G401.6 (cell line): Measurements from ENCODE around the gene HHIPL1.

Experiments
- FAIRE-seq: peaks from 2 replicates; lab custom pipeline; 2012; peaks lifted over from hg19 to GRCh38; lab: Jason Lieb, UNC

Gene HHIPL1

DNA sequence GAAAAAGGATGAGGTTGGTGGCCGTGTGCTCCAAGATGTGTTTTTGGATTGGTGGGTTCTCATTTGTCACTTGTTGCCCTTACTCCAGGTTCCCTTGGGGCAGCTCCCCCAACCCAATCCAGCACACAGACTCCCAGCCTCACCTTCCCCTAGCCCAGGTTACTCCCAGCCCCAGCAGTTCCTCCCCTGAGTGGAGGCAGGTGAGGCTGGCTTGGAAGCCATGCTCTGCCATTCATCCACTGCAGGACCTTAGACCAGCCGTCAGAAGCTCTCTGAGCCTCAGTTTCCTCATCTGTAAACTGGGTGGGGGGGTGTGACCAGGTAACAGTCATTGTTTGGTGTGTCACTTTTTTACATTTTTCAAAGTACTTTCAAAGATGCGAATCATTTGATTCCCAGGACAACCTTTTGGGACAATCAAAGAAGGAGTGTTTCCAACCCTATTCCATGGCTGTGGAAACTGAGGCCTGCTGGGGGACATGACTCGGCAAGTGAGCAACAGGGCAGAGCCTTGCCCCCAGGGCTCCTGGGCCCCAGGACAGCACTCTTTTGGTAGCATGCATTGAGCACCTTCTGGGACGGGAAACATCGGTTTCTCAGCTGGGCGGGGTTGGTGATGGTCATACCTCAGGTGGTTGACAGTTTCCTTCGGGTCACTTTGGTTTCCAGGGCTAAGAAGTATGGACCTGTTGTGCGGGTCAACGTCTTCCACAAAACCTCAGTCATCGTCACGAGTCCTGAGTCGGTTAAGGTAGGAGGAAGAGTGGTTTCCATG lies 46.4 kb downstream of the HHIPL1 start:
- no peak for FAIRE-seq

DNA sequence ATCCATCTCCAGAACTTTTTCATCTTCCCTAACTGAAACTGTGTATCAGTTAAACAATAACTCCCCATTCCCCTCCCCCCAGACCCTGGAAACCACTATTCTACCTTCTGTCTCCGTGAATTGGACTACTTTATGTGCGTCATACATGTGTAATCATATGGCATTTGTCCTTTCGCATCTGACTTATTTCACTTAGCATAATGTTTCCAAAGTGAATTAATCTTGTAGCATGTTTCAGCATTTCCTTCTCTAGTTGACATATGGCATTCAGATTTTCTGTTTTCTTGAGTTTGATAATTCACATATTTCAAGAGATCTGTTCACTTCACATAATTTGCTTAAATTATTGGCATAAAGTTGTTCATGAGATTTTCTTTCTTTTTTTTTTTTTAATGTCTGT lies 49.0 kb downstream of the HHIPL1 start:
- no peak for FAIRE-seq

DNA sequence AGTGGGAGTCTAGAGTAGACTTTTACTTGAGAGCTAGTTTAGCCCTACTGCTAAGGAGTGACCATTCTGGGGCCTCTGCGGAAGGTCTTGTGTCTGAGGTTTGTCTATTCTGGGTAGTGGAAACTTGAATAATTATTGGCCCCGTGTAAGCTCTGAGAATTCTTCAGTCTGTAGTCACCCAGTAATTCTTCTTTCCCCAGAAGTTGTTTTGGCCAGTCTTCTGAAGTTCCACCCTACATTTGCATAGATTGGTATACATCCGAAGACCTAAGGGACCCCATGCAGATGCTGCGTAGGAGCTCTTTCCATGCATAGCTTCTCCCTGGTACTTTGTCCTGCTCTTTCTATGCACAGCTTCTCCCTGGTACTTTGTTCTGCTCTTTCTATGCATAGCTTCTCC lies 52.0 kb downstream of the HHIPL1 start:
- FAIRE-seq = no peak

DNA sequence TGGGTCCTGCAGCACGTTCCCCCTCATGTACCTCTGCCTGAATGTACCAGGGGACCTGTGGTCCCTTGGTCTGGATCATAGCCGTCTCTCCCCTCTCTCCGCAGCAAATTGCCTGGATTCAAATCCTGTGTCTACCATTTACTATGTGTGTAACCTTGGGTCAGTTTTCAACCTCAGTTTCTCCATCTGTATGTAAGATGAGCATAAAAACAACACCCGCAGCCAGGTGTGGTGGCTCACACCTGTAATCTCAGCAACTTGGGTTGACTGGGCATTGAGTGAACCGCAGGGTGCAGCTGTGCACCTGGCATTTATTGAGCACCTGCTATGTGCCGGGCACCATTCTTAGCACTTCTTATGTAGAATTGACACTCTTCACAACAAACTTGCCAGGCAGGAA lies 53.3 kb downstream of the HHIPL1 start:
- FAIRE-seq = no peak

DNA sequence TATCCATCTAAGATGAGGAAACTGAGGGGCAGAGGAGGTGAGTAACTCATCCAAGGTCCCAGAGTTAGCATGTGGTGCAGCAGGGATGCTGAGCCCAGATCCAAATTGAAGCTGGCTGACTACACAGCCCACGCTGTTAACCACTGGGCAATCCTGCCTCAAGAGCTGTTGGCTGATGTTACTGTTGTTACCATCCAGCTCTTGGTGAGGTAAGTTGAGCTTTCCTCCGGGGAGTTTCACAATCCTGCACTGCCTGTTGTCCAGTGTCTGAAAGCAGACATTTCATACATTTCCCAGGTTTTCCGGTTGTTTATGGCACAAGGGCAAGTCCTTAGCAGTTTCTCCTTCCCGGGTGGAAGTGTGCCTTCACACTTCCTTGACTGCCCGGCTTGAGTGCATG lies 53.7 kb downstream of the HHIPL1 start:
- no peak for FAIRE-seq

DNA sequence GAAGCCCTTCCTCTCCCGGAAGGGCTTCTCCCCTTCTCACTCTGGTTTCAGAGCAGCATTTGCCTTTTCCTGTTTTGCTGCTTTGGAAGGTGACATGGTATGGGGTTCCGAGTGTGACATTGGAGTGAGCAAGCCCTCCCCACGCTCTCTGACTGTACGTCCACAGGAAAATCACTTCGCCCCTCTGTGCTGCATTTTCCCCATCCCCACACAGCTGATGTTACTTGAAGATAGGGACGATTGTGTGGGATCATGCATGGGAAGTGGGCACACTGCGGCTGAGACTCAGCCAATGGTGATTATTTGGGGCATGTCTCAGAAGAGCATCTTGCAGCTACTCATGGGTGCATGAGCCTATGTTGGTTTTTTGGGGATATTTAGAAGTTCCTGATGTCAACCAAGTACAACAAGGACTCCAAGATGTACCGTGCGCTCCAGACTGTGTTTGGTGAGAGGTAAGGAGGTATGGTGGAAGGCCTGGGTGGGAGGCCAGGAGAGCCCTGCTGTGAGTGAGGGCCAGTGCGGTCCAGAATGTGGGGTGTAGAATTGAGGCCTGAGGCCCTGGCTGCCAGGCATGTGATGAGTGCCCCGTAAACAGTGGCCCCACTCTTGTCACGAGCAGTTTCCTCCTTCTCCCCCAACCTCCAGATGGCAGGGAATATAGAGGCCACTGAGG lies 54.3 kb downstream of the HHIPL1 start:
- FAIRE-seq = no peak

DNA sequence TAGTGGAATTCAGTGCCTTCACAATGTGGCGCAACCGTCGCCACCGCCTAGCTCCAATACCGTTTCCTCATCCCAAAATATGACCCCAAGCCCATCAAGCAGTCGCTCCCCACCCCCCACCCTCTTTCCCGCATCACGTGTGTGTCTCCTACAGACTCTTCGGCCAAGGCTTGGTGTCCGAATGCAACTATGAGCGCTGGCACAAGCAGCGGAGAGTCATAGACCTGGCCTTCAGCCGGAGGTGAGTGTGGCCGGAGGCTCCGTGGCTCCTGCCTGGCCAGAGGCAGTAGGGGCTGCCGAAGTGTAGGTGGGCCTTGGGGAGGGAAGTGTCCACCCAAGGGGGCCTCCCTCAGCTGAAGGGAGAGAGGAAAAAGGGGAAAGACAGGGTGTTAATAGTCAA lies 54.9 kb downstream of the HHIPL1 start:
- no peak for FAIRE-seq

DNA sequence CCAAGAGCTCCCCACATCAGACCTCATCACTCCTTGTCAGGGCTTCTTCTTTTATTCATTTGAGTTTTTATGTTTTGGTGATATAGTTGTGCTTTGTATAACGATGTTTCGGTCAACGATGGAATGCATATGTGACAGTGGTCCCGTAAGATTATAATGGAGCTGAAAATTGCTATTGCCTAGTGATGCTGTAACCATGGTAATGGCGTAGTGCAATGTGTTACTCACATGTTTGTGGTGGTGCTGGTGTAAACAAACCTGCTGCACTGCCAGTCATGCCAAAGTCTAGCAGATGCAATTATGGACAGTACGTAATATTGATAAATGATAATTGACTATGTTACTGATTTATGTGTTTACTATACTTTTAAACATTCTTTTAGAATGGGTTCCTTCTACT lies 55.5 kb downstream of the HHIPL1 start:
- FAIRE-seq = no peak

DNA sequence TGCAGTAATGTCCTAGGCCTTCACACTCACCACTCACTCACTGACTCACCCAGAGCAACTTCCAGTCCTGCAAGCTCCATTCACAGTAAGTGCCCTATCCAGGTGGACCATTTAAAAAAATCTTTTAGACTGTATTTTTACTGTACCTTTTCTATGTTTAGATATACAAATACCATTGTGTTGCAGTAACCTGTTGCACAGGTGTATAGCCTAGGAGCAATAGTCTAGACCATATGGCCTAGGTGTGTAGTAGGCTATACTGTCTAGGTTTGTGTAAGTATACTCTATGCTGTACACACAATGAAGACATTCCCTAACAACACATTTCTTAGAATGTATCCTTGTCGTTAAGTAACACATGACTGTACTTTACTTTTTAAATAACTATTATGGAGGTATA lies 56.3 kb downstream of the HHIPL1 start:
- FAIRE-seq = no peak

DNA sequence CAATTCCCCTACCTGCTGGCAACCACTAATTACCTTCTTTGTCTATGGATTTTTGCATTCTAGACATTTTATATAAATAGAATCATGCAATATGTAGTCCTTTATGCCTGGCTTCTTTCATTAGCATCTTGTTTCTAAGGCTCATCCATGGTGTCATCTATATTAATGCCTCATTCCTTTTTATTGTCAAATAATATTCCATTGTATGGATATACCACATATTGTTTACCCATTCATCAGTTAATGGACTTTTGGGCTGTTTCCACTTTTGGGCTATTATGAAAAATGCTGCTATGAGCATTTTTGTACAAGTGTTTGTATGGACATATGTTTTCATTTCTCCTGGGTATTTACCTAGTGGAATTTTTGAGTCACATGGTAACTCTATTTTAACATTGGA lies 57.2 kb downstream of the HHIPL1 start:
- no peak for FAIRE-seq

DNA sequence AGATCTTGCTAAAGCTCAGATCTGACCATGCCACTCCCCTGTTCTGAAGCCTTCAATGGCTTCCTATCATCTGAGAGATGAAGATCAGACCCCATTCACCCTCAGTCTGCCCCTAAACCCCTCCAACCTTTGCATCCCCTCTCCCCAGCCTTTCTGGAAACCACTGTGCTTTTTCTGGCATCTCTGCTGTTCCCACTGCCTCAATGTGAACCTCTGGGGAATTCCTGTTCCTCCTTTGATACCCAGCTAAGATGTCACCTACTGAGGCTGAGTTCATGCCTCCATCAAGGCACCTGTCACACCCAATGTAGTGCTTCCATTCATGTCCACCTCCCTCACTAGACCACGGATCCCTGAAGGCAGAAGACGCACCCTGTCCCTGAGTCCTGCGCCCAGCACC lies 58.5 kb downstream of the HHIPL1 start:
- FAIRE-seq = no peak

DNA sequence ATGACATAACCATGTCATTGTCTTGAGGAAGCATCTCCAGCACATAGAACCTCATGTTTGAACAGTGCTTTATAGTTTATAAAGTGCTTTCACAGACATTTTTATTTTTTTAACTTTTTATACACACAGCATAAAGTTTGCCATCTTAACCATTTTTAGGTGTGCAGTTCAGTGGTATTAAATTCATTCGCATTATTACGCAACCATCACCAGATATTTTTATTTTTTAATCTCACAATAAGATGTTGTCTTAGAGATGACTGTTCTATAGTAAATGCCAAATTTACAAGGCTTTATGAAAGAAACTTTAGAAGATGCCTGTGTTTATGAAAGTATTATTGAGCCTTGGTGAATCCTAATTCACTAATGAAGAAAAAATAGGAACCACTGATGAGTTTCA lies 59.1 kb downstream of the HHIPL1 start:
- no peak for FAIRE-seq

DNA sequence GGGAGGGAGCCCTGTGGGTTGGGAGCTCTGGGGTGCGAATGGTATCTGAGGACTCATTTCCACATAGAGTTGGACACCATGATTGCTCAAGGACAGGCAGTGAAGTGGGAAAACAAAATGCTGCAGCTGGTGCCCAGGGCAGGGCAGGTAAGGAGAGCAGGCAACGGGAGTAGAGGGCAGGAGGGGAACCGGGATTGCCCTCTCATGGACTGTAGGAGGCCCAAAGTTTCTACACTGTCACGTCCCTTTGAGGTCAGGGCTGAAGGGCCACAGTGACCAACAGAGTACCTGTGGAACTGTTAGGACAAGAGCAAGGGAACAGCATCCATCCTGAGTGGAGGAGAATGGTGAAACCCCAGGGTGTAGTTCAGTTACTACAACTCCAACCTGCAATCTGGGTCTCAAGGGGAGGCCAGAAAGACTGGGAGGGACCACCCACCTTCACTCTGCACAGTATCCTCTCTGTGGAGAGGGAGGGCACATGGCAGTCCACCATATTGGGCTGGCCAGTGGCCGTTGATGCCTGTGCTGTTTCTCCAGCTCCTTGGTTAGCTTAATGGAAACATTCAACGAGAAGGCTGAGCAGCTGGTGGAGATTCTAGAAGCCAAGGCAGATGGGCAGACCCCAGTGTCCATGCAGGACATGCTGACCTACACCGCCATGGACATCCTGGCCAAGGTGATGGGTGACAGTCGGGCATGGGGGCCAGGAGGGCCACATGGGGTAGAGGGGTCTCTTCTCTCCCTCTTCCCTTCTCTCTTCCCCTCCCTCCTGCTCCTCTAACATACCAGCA lies 61.4 kb downstream of the HHIPL1 start:
- FAIRE-seq = no peak

DNA sequence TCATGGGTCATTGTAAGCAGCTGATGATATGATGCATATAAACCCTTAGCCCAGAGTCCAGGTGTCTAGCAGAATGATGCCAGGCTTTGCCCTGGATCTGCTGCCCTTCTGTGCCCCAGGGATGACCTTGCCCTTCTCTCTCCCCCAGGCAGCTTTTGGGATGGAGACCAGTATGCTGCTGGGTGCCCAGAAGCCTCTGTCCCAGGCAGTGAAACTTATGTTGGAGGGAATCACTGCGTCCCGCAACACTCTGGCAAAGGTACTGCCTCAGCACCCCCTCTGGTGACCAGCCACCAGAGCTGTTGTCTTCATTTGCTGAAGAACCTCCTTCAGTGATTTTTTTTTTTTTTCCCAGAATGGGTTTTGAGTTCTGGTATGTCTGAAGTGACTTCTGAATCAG lies 62.5 kb downstream of the HHIPL1 start:
- FAIRE-seq = no peak

DNA sequence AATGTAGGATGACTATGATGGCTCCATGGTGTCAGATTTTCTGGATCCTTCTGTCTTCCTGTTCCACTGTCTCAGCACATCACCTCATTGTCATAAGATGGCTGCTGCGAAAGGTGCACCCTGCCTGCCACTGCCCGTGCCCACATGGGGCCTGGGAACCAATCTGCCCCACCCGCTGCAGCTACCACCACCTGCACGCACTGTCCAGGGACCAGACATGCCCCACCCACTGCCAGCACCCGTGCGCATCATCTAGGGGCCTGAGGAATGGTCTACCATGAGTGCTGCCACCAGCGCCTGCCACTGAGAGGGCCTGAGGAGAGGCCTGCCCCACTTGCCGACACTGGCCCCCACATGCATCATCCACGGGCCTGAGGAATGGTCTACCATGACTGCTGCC lies 63.0 kb downstream of the HHIPL1 start:
- FAIRE-seq = no peak

DNA sequence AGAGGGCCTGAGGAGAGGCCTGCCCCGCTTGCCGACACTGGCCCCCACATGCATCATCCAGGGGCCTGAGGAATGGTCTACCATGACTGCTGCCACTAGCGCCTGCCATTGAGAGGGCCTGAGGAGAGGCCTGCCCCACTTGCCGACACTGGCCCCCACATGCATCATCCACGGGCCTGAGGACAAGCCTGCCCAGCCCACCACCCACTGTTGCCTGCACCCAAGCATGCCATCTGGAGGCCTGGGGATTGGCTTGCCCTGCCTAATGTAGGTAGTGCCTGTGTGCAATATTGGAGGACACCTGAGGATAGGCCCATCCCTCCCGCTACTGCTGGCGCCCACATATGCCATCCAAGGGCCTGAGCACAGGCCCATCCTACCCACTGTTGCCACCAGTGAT lies 63.5 kb downstream of the HHIPL1 start:
- no peak for FAIRE-seq

DNA sequence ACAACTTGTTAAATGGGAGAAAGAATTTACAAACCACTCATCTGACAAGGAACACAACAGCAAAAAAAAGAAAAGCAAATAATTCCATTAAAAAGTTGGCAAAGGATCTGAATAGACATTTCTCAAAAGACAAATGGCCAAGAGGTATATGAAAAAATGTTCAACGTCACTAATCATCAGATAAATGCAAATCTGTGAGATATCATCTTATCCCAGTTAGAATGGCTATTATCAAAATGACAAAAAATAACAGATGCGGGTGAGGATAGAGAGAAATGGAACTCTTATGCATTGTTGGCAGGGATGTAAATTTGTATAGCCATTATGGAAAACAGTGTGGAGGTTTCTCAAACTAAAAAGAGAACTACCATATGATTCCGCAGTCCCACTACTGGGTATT lies 69.0 kb downstream of the HHIPL1 start:
- FAIRE-seq = no peak

DNA sequence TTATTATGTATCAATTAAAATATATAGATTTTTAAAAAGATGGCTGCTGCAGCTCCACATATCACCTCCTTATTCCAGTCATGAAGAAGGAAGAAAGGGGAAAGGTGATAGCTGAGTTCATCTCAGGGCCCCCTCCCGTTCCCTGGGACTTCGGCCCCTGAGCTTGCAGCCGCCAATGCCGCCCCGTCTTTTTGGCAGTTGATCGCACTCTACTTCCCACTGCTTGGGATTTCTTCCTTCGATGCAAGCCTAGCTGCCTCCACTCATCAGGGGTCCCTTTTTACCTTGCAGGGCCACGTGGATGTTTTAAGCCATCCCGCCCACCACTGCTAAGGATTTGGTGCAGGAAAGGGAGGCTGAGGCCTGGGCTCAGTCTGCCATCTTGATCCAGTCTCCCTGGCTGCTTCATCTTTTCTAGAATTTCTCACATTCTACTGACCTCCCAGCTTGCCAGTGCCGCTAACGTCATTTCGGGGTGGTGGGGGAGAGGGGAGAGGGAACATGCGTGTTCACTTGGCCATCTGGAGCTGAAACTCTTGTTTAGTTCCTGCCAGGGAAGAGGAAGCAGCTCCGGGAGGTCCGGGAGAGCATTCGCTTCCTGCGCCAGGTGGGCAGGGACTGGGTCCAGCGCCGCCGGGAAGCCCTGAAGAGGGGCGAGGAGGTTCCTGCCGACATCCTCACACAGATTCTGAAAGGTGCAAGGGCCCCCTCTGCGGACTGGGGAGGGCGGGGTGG lies 70.5 kb downstream of the HHIPL1 start:
- no peak for FAIRE-seq

DNA sequence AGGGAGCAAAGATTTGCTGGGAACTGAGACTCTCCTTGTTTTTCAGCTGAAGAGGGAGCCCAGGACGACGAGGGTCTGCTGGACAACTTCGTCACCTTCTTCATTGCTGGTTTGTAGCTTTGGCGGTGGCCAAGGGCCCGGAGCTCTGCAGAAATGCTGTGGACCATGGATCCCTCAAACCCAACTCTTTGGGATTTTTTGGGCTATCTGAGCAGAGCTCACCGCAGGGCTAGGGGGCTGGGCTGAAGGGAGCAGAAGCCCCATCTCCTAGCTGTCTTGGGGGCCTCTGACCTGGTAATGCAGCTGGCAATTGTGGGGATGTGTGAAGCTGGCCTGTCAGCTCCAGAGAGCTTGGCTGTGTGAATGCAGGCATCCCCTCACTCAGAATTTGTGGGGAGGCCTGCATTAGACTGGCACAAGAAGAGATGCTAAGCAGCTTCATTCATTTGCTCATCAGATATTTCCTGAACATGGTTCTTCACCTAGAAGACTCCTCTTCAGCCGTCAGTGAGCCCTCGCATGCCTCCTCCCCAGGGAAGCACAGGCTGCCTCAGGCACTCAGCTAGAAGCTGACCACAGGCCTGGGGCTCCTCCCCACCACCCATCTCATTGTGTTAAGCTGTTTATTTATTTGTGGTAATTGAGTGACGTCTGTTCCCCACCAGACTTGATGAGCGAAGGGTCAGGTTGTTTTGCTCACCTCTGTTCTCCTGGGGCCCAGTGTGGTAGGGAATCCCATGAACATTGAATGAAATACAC lies 71.3 kb downstream of the HHIPL1 start:
- FAIRE-seq = no peak

DNA sequence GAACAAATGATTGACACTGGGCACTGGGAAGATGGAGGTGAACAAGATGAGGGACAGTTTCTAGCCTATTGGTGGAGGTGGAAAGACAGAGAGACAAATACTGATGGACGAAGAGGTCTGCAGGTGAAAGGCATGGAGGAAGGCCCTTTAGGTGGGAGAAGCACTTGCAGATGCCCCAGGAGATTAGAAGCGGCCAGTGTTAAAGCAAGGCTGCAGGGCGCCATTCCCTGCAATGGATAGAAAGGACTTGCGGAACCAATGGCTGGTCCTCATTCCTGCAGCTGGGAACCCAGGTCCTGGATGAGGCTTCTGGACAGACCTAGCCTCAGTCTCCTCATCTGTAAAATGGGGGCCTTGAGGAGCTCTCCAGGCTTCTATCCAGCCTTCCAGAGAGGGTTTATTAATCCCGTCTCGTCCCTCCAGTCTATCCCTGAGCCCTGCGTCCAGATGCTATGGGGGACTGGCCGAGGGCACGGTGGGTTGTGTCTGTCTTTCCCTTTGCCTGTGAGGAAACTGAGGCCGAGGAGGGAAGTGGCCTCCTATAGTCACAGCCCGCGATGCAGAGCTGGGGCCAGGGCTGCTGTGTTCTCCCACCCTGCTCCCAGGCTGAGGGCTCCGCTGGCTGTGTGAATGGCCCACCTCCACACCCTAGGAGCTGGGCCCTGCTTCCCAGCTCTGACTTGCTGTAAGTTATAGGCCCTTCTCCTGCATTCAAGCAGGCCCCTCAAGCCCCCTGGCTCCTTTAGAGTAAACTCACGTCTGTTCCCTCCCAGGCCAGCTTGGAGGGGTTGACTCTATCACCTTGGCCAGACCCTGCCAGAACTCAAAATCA lies 72.1 kb downstream of the HHIPL1 start:
- FAIRE-seq = no peak

DNA sequence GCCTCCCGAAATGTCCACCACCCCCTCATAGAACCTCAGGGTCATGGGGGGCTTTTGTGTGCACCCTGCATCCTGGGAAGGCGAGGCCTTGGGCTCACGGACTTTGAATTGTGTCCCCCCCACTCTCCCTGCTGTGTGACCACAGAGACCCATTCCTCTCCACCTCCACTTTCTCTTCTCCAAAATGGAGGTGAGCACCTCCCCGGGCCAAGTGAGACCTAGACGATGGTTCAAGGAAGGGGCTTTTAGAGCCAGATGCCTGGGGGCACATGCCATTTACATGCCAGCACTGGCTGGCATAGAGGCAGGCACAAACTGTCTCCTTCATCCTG lies 72.7 kb downstream of the HHIPL1 start:
- FAIRE-seq = no peak
